ENCODE measurements around the gene CCDC24.

GRCh38 chr1:43979528-43980254 is 11.7 kb upstream of the CCDC24 start:
- TF ChIP-seq YY1 (IDR thresholded peaks at IDR 0.05; ENCODE audit: low read depth) (no peak), TAF1 (IDR thresholded peaks at IDR 0.05; ENCODE audit: low read depth) (no peak; the same call in 1 of the 2 replicates), USF1 (IDR thresholded peaks at IDR 0.05) (peak; percentile 83), CEBPB (IDR thresholded peaks at IDR 0.05) (no peak), RAD21 (IDR thresholded peaks at IDR 0.05; ENCODE audit: low read depth) (no peak), CREB1 (IDR thresholded peaks at IDR 0.05; ENCODE audit: low read depth) (no peak), MAX (IDR thresholded peaks at IDR 0.05) (peak; percentile 93), ZBTB7A (IDR thresholded peaks at IDR 0.05; ENCODE audit: low read depth) (peak; percentile 39; the same call in 1 of the 2 replicates)
